Left lung (tissue), 10 donors: ENCODE data around the gene ECHDC3. TPM values are rescaled to one million over a fixed set of nuclear protein-coding genes. Genes with fewer than 3 reads are reported as not detected.
"Not testable (repeated sequence)": the region's sequence is repeated elsewhere in the genome, so short reads cannot be mapped to it uniquely, and the experiment has no call there.

Source experiments
- ATAC-seq: fragments of 200-7000 bp; cut with Tn5 transposase; one replicate; pipeline ENCODE4 v1.9.1; 2020; ENCODE audit warnings: moderate library complexity
- DNase-seq, 4 donors: peaks; one replicate each; pipeline ENCODE4 v3.0.0-alpha.2; 2013 to 2020
- H3K27ac ChIP-seq, 2 donors: fragments of 200-600 bp; sonication (generic) in 1 of 2; one replicate each; pipeline versions ENCODE4 v1.5.0 to v1.8.0; 2020 to 2021
- H3K27me3 ChIP-seq, 2 donors: fragments of 200-600 bp; sonication (generic) in 1 of 2; one replicate each; pipeline versions ENCODE4 v1.5.0 to v1.8.0; 2020 to 2021
- H3K36me3 ChIP-seq, 2 donors: fragments of 200-600 bp; sonication (generic) in 1 of 2; one replicate each; pipeline versions ENCODE4 v1.5.0 to v1.8.0; 2020 to 2021
- H3K4me1 ChIP-seq, 2 donors: fragments of 200-600 bp; one replicate each; pipeline ENCODE4 v1.8.0; 2021
- H3K4me3 ChIP-seq, 2 donors: fragments of 200-600 bp; sonication (generic) in 1 of 2; one replicate each; pipeline versions ENCODE4 v1.5.0 to v1.8.0; 2020 to 2021; ENCODE audit warnings: mild to moderate bottlenecking in 1 of 2
- H3K9me3 ChIP-seq, 2 donors: fragments of 200-600 bp; sonication (generic) in 1 of 2; one replicate each; pipeline versions ENCODE4 v1.5.0 to v1.8.0; 2020 to 2021
- intact Hi-C, 2 donors: fragments of 100-400 bp; cut with DNase I; formaldehyde crosslinking; loops; one replicate each; pipeline versions ENCODE4 v1.11.2 to v1.14.2; 2022
- polyA plus RNA-seq, 6 donors: library from polyadenylated mRNA; unstranded; fragments of 120-200 nt; gene quantifications; one replicate each; pipeline ENCODE4 v1.2.1, GENCODE V29; 2013; ENCODE audit not compliant: insufficient read length in 6 of 6
- total RNA-seq, 2 donors: library from RNA; stranded (reverse); fragmentation: NEBNext Ultra II Directional; extraction: Animal tissue kit (Norgen Biotek cat#: 25700); gene quantifications; one replicate each; pipeline ENCODE4 v1.2.1, GENCODE V29; 2021
- TF ChIP-seq, protein P1 (sequence below), 2 donors: fragments of 200-600 bp; sonication (generic) in 1 of 2; IDR thresholded peaks; one replicate each; pipeline versions ENCODE4 v1.5.0 to v1.8.0; 2021; ENCODE audit warnings: antibody characterized with exemption in 2 of 2
- donor health status: DM: no; HTN: yes; CAD: no.
- donor health status: DM: no; HTN: no; CAD: no.

The ECHDC3 gene
- total and polyA plus RNA-seq, 8 donors: 12.4 to 32.6 (median 14.7) TPM

DNA sequence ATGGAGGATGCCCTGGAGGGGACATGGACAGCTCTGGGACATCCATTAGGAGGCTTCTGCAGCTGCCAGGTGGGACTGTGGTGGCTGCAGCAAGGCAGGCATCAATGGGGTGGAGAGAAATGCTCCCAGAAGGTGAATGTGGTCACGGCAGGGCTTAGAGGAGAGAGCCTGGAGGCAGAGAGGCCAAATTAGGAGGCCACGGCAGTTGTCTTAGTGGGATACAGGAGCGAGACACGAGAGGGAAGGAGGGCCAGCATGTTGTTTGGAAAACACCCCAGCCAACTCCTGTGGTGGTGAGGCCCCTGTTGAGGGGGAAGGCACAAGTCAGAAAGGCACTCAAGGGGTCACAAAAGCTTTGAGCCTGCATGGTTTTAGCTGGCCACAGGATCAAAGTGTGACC lies 14.6 kb upstream of the ECHDC3 start:
- intact Hi-C loops: loop anchor here (5.0 to 10.0 kb wide), 2 partner anchors 213 to 215 kb away; no protein-coding TSS in a partner anchor
- H3K27ac ChIP-seq: no peak overlapping the region
- H3K4me3 ChIP-seq: no peak overlapping the region
- no peak for DNase-seq
- ATAC-seq: no peak
- peaks cover 0 to 12% of the 10 kb centered on the region in 2 donors for H3K9me3 ChIP-seq
- TF ChIP-seq, protein P1, sequence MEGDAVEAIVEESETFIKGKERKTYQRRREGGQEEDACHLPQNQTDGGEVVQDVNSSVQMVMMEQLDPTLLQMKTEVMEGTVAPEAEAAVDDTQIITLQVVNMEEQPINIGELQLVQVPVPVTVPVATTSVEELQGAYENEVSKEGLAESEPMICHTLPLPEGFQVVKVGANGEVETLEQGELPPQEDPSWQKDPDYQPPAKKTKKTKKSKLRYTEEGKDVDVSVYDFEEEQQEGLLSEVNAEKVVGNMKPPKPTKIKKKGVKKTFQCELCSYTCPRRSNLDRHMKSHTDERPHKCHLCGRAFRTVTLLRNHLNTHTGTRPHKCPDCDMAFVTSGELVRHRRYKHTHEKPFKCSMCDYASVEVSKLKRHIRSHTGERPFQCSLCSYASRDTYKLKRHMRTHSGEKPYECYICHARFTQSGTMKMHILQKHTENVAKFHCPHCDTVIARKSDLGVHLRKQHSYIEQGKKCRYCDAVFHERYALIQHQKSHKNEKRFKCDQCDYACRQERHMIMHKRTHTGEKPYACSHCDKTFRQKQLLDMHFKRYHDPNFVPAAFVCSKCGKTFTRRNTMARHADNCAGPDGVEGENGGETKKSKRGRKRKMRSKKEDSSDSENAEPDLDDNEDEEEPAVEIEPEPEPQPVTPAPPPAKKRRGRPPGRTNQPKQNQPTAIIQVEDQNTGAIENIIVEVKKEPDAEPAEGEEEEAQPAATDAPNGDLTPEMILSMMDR (IDR thresholded peaks at IDR 0.05): no peak
- H3K36me3 ChIP-seq: no peaks in the 10 kb centered on the region
- no peaks in the 10 kb centered on the region for H3K4me1 ChIP-seq
- H3K27me3 ChIP-seq: no peaks in the 10 kb centered on the region

DNA sequence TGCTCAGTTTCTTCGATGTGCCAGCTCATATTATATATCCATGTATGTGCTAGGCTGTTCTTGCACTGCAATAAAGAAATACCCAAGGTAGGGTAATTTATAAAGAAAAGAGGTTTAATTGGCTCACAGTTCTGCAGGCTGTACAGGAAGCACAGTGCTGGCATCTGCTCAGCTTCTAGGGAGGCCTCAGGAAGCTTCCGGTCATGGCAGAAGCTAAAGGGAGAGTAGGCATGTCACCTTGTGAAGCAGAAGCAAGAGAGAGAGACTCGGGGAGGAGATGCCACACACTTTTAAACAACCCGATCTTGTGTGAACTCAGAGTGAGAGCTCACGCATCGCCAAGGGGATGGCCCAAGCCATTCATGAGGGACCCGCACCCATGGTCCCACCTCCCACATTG lies 13.8 kb upstream of the ECHDC3 start:
- TF ChIP-seq, protein P1 (IDR thresholded peaks at IDR 0.05): no peak
- Histone ChIP-seq H3K4me3 (no peak overlapping the region), H3K27me3 (no peaks in the 10 kb centered on the region), H3K4me1 (no peaks in the 10 kb centered on the region), H3K9me3 (peaks cover 0 to 12% of the 10 kb centered on the region in 2 donors), H3K27ac (no peak overlapping the region), H3K36me3 (no peaks in the 10 kb centered on the region)
- DNase-seq (no peak), ATAC-seq (no peak)
- intact Hi-C loops: loop anchor here (5.0 to 10.0 kb wide), 2 partner anchors 214 to 216 kb away; no protein-coding TSS in a partner anchor

DNA sequence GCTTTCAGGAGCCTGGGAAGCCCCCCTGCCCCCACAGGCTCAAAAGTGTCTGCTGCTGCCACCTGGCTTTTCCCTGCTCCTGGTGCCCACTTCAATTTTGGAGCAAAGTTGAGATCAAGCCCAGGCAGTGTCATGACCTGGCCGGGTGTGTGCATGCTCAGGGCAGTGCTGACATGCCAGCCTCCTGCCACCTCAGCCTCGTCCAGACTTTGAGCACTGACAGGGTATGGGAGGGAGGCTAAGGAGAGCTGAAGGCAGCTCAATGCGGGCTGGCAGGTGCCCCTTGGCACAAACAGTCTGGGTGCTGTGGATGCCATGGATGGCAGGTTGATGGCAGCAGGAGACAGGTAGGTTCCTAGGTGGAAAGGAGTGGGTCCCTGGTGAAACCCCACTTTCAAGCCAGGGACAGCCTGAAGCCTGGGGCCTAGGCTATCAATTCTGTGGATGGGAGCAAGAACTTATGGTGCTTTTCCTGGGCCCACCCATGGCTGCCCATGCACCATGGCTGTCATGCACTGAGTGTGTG lies 12.3 kb upstream of the ECHDC3 start:
- intact Hi-C loops: loop anchor here (5.0 to 10.0 kb wide), 2 partner anchors 215 to 218 kb away; no protein-coding TSS in a partner anchor
- H3K4me1 ChIP-seq: no peaks in the 10 kb centered on the region
- no peak overlapping the region for H3K27ac ChIP-seq
- H3K9me3 ChIP-seq: peaks cover 0 to 12% of the 10 kb centered on the region in 2 donors
- DNase-seq (no peak), ATAC-seq (no peak)
- TF ChIP-seq, protein P1 (IDR thresholded peaks at IDR 0.05): no peak
- no peaks in the 10 kb centered on the region for H3K36me3 ChIP-seq
- H3K27me3 ChIP-seq: no peaks in the 10 kb centered on the region
- no peak overlapping the region for H3K4me3 ChIP-seq

DNA sequence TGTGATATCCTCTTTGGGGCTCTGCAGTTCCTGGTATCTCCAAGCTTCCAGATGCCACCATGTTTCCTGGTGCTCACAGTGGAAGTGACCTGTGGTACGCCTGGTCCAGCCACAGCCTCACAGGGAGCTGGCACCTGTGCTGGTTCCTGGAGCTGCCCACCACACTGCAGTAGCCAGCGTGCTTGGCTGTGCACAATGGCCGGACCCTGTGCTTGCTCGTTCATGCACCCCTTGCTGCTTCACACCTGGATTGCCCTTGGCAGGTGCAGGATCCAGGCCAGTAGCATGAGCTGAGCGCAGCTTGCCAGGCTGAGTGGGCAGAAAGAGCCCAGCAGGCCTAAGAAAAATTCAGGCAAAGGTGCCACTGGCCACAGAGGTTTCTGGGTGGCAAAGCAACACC lies 11.4 kb upstream of the ECHDC3 start:
- TF ChIP-seq, protein P1 (IDR thresholded peaks at IDR 0.05): no peak
- Histone ChIP-seq H3K27ac (no peak overlapping the region), H3K4me3 (no peak overlapping the region), H3K27me3 (no peaks in the 10 kb centered on the region), H3K4me1 (no peaks in the 10 kb centered on the region), H3K9me3 (peaks cover 0 to 12% of the 10 kb centered on the region in 2 donors), H3K36me3 (no peaks in the 10 kb centered on the region)
- intact Hi-C loops: no loop called here
- DNase-seq (no peak), ATAC-seq (no peak)

DNA sequence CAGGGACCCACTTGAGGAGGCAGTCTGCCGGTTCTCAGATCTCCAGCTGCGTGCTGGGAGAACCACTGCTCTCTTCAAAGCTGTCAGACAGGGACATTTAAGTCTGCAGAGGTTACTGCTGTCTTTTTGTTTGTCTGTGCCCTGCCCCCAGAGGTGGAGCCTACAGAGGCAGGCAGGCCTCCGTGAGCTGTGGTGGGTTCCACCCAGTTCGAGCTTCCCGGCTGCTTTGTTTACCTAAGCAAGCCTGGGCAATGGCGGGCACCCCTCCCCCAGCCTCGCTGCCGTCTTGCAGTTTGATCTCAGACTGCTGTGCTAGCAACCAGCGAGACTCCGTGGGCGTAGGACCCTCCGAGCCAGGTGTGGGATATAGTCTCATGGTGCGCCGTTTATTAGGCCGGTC lies 5.4 kb upstream of the ECHDC3 start:
- H3K36me3 ChIP-seq, H3K4me3 ChIP-seq, ATAC-seq, intact Hi-C loops, DNase-seq, H3K9me3 ChIP-seq, H3K27ac ChIP-seq, H3K27me3 ChIP-seq, H3K4me1 ChIP-seq: not testable (repeated sequence)

DNA sequence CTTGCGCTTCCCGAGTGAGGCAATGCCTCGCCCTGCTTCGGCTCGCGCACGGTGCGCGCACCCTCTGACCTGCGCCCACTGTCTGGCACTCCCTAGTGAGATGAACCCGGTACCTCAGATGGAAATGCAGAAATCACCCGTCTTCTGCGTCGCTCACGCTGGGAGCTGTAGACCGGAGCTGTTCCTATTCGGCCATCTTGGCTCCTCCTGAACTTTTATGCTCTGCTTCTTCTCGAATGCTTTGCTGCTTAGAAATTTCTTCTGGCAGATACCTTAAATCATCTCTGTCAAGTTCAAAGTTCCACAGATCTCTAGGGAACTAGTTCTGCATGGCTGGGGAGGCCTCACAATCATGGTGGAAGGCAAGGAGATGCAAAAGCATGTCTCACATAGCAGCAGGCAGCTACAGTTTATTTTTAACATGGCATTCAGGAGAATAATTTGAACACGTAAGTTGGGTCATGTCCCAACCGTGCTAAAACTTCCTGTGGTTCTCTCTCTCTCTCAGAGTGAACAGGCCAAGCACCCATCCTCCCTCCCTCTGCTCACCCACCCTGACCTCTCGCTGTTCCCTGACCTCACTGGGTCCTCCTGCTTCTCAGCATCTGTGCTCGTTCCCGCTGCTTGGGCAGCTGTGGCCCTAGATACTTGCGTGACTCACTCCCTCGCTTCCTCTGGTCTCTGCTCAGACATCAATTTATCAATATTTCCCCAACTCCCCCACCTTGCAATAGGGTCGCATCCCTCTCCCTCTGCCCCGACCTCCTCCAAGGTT lies 4.7 kb upstream of the ECHDC3 start:
- not testable (repeated sequence) for H3K27ac ChIP-seq, H3K4me3 ChIP-seq, DNase-seq

More for the DNA sequence above, 4.7 kb upstream of the ECHDC3 start:
- ATAC-seq, H3K4me1 ChIP-seq, intact Hi-C loops, H3K27me3 ChIP-seq, H3K9me3 ChIP-seq, H3K36me3 ChIP-seq: not testable (repeated sequence)
